Lower leg skin (tissue), 3 donors: ENCODE data around the gene RAVER1.

Experiments
- POLR2A ChIP-seq, 2 donors: fragments of 450-650 bp; IDR thresholded peaks; one replicate each; pipeline ENCODE4 v1.6.1; 2016 to 2017; ENCODE audit warnings: antibody characterized with exemption in 2 of 2, mild to moderate bottlenecking in 1 of 2, moderate library complexity in 1 of 2
- TF ChIP-seq, protein P1 (sequence below), 3 donors: fragments of 450-650 bp; IDR thresholded peaks; one replicate each; pipeline ENCODE4 v1.5.1; 2016; ENCODE audit warnings: antibody characterized with exemption in 3 of 3, mild to moderate bottlenecking in 3 of 3, moderate library complexity in 2 of 3

DNA sequence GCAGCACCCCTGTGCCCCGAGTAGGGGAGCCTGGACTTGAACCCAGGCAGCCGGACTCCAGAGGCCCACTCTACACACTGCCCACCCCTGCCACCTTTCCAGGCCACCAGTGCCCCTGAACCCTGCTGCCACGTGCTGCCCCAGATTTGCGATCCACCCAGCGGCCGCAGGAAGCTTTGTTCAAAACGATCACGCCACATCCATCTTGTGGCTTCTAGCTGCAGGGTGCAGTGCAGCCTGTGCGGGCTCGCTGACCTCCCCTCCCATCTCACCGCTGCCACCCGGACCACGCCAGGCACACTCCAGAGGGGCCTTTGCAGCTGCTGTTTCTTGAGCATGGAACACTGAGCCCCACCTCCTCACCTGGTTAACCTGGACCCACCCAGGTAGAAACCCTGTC is 3.8 kb downstream of the RAVER1 start:
- TF ChIP-seq POLR2A (IDR thresholded peaks at IDR 0.05) = no peak
- TF ChIP-seq, protein P1, sequence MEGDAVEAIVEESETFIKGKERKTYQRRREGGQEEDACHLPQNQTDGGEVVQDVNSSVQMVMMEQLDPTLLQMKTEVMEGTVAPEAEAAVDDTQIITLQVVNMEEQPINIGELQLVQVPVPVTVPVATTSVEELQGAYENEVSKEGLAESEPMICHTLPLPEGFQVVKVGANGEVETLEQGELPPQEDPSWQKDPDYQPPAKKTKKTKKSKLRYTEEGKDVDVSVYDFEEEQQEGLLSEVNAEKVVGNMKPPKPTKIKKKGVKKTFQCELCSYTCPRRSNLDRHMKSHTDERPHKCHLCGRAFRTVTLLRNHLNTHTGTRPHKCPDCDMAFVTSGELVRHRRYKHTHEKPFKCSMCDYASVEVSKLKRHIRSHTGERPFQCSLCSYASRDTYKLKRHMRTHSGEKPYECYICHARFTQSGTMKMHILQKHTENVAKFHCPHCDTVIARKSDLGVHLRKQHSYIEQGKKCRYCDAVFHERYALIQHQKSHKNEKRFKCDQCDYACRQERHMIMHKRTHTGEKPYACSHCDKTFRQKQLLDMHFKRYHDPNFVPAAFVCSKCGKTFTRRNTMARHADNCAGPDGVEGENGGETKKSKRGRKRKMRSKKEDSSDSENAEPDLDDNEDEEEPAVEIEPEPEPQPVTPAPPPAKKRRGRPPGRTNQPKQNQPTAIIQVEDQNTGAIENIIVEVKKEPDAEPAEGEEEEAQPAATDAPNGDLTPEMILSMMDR (IDR thresholded peaks at IDR 0.05) = no peak
